ENCODE data around the gene ODF2.

DNA sequence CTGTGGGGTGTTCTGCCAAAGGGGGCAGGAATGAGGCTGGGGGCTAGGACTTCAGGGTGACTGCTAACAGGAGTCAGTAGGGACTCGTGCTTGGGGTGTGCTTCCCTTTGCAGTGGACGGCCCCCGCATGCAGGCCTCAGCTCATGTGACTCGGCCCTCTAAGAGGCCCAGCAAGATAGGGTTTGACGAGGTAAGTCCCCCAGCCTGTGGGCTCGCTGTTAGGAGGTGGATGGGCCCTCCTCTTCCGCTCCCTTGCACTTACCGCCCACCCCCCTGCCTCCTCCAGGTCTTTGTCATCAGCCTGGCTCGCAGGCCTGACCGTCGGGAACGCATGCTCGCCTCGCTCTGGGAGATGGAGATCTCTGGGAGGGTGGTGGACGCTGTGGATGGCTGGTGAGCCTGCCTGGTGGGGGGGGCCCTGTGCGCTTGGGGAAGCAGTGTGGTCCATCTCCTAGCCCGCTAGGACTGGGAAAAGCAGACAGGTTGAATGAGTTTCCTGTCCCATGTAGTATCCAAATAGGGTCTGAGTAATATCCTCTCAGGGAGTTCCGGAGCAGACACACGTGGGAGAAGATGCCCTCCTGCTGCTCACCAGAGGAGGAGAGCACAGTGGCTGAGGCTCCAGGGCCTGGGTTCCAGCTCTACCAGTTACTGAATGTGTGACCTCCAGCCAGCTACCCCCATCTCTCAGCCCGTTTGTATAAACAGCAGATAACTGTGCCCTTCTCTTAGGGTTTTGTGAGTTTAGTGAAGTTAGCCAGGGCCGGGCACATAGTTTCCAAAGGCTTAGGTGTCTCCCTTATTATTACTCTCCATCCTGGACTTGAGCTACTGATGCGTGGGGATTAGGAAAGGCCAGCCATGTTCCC lies 26.9 kb upstream of the ODF2 start:
- TF ChIP-seq ZNF565 (CRISPR knock-in tag; conservative IDR thresholded peaks at IDR 0.05; ENCODE audit: low read depth) (no peak), ZNF8 (CRISPR knock-in tag; IDR thresholded peaks at IDR 0.05) (no peak), RARB (CRISPR knock-in tag; IDR thresholded peaks at IDR 0.05) (no peak), ZFP30 (CRISPR knock-in tag; IDR thresholded peaks at IDR 0.05) (no peak), CSDC2 (CRISPR knock-in tag; IDR thresholded peaks at IDR 0.05) (no peak)
- TF ChIP-seq, protein P1, sequence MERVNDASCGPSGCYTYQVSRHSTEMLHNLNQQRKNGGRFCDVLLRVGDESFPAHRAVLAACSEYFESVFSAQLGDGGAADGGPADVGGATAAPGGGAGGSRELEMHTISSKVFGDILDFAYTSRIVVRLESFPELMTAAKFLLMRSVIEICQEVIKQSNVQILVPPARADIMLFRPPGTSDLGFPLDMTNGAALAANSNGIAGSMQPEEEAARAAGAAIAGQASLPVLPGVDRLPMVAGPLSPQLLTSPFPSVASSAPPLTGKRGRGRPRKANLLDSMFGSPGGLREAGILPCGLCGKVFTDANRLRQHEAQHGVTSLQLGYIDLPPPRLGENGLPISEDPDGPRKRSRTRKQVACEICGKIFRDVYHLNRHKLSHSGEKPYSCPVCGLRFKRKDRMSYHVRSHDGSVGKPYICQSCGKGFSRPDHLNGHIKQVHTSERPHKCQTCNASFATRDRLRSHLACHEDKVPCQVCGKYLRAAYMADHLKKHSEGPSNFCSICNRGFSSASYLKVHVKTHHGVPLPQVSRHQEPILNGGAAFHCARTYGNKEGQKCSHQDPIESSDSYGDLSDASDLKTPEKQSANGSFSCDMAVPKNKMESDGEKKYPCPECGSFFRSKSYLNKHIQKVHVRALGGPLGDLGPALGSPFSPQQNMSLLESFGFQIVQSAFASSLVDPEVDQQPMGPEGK (CRISPR knock-in tag; IDR thresholded peaks at IDR 0.05; ENCODE audit: borderline replicate concordance), result no peak
- TF ChIP-seq, protein P2, sequence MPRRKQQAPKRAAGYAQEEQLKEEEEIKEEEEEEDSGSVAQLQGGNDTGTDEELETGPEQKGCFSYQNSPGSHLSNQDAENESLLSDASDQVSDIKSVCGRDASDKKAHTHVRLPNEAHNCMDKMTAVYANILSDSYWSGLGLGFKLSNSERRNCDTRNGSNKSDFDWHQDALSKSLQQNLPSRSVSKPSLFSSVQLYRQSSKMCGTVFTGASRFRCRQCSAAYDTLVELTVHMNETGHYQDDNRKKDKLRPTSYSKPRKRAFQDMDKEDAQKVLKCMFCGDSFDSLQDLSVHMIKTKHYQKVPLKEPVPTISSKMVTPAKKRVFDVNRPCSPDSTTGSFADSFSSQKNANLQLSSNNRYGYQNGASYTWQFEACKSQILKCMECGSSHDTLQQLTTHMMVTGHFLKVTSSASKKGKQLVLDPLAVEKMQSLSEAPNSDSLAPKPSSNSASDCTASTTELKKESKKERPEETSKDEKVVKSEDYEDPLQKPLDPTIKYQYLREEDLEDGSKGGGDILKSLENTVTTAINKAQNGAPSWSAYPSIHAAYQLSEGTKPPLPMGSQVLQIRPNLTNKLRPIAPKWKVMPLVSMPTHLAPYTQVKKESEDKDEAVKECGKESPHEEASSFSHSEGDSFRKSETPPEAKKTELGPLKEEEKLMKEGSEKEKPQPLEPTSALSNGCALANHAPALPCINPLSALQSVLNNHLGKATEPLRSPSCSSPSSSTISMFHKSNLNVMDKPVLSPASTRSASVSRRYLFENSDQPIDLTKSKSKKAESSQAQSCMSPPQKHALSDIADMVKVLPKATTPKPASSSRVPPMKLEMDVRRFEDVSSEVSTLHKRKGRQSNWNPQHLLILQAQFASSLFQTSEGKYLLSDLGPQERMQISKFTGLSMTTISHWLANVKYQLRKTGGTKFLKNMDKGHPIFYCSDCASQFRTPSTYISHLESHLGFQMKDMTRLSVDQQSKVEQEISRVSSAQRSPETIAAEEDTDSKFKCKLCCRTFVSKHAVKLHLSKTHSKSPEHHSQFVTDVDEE (CRISPR knock-in tag; IDR thresholded peaks at IDR 0.05), result no peak
- TF ChIP-seq, protein P3, sequence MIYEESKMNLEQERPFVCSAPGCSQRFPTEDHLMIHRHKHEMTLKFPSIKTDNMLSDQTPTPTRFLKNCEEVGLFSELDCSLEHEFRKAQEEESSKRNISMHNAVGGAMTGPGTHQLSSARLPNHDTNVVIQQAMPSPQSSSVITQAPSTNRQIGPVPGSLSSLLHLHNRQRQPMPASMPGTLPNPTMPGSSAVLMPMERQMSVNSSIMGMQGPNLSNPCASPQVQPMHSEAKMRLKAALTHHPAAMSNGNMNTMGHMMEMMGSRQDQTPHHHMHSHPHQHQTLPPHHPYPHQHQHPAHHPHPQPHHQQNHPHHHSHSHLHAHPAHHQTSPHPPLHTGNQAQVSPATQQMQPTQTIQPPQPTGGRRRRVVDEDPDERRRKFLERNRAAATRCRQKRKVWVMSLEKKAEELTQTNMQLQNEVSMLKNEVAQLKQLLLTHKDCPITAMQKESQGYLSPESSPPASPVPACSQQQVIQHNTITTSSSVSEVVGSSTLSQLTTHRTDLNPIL (CRISPR knock-in tag; IDR thresholded peaks at IDR 0.05; ENCODE audit: low read depth), result no peak
